GM21737 (cell line): ENCODE results near the gene PREX1.

Experiments used
- ATAC-seq: cut with Tn5 transposase; IDR thresholded peaks from one replicate; pipeline ENCODE4 v1.9.1; 2021; ENCODE audit warnings: mild to moderate bottlenecking, moderate library complexity; ENCODE audit not compliant: unreplicated experiment

The PREX1 gene

GRCh38 chr20:48595495-48596333 is 232.1 kb downstream of the PREX1 start:
- ATAC-seq = no peak

GRCh38 chr20:48594533-48594932 is 233.3 kb downstream of the PREX1 start:
- no peak for ATAC-seq

- ATAC-seq = no peak
Measured at GRCh38 chr20:48592107-48592940, 235.5 kb downstream of the PREX1 start.

- no peak for ATAC-seq
Measured at GRCh38 chr20:48586730-48587129, 241.1 kb downstream of the PREX1 start.

- no peak for ATAC-seq
Measured at GRCh38 chr20:48585061-48585870, 242.5 kb downstream of the PREX1 start.

- ATAC-seq = no peak
Measured at GRCh38 chr20:48584391-48585060, 243.3 kb downstream of the PREX1 start.

- no peak for ATAC-seq
Measured at GRCh38 chr20:48583801-48584200, 244.0 kb downstream of the PREX1 start.

- no peak for ATAC-seq
Measured at GRCh38 chr20:48583171-48583570, 244.6 kb downstream of the PREX1 start.

- no peak for ATAC-seq
Measured at GRCh38 chr20:48582673-48582985, 245.2 kb downstream of the PREX1 start.

- no peak for ATAC-seq
Measured at GRCh38 chr20:48581167-48581566, 246.6 kb downstream of the PREX1 start.

GRCh38 chr20:48578397-48579098 is 249.3 kb downstream of the PREX1 start:
- ATAC-seq = no peak

GRCh38 chr20:48577557-48577956 is 250.2 kb downstream of the PREX1 start:
- no peak for ATAC-seq

GRCh38 chr20:48574383-48574782 is 253.4 kb downstream of the PREX1 start:
- ATAC-seq = no peak
